Adipocyte (in vitro differentiated cells): ENCODE measurements around the gene OASL.
A peak's percentile ranks its signal among the peaks of the same experiment; 100 is the strongest.
"Not testable (repeated sequence)": the region's sequence is repeated elsewhere in the genome, so short reads cannot be mapped to it uniquely, and the experiment has no call there.

ENCODE experiments used
- DNase-seq: peaks from one replicate; pipeline ENCODE4 v3.0.0-alpha.2; 2015; ENCODE audit warnings: low read depth
- H3K27me3 ChIP-seq: replicated peaks from 2 replicates; pipeline ENCODE4 v1.7.0; 2013; ENCODE audit warnings: mild to moderate bottlenecking, low read length, moderate library complexity; ENCODE audit not compliant: control insufficient read depth, insufficient read depth
- H3K36me3 ChIP-seq: 2 replicates; pipeline ENCODE4 v1.7.0; 2013; ENCODE audit warnings: low read length, mild to moderate bottlenecking, moderate library complexity; ENCODE audit not compliant: control insufficient read depth, insufficient read depth, severe bottlenecking
- H3K4me1 ChIP-seq: 2 replicates; pipeline ENCODE4 v1.7.0; 2013; ENCODE audit warnings: mild to moderate bottlenecking, low read length, moderate library complexity; ENCODE audit not compliant: control insufficient read depth, insufficient read depth
- H3K4me3 ChIP-seq: 2 replicates; pipeline ENCODE4 v1.7.0; 2013; ENCODE audit warnings: mild to moderate bottlenecking, low read length, moderate library complexity
- H3K9ac ChIP-seq: 2 replicates; pipeline ENCODE4 v1.7.0; 2013; ENCODE audit warnings: mild to moderate bottlenecking, low read length, moderate library complexity
- H3K9me3 ChIP-seq: 2 replicates; pipeline ENCODE4 v1.7.0; 2013; ENCODE audit warnings: mild to moderate bottlenecking, low read length, moderate library complexity; ENCODE audit not compliant: control insufficient read depth

OASL gene

DNA sequence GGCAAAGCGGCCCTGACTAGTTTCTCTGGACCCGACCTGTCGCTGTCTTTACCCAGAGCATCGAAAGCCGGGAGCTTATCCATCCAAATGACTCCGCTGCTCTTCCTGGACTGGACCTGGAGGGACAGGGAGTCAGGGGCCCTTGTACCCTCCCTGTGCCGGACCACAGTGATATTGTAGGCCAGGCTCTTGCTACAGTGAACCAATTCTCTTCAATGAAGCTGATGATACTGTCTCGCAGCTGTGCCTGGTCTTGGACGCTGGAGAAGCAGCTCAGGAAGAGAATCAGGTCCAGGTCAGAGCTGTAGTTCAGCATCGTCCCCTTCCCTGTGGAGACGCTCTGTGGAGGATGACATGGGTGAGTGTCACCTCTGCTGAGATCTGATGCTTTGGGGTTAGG is 14.7 kb upstream of the OASL start:
- Histone ChIP-seq H3K4me3 (no peak overlapping the region), H3K27me3 (peaks cover 8% of the 10 kb centered on the region), H3K9ac (no peak overlapping the region), H3K4me1 (no peaks in the 10 kb centered on the region), H3K36me3 (no peaks in the 10 kb centered on the region), H3K9me3 (no peaks in the 10 kb centered on the region)
- no peak for DNase-seq

- DNase-seq = no peak
- H3K27me3 ChIP-seq = peaks cover 13% of the 10 kb centered on the region
- H3K9me3 ChIP-seq = no peaks in the 10 kb centered on the region
- H3K36me3 ChIP-seq = no peaks in the 10 kb centered on the region
- no peaks in the 10 kb centered on the region for H3K4me1 ChIP-seq
- no peak overlapping the region for H3K4me3 ChIP-seq
- no peak overlapping the region for H3K9ac ChIP-seq
Observed at GRCh38 chr12:121050725-121051124, 11.7 kb upstream of the OASL start.

DNA sequence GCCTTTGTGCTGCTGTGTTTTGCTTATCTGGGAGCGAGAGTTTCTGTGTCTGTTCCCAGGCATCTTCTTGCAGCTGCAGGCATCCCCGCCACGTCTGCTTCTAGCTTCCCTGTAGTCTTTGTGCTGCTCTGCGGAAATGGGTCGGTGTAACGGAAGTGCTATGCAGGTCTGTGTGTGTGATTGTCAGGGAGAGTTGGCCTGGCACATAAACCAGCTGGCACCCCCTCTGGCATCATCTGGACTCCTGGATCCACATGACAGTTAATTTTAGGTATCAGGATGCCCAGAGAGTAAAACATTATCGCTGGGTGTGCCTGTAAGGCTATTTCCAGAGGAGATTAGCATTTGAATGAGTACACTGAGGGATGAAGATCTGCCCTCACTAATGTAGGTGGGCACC is 9.4 kb upstream of the OASL start:
- DNase-seq = no peak
- Histone ChIP-seq H3K4me3 (no peak overlapping the region), H3K27me3 (peaks cover 16% of the 10 kb centered on the region), H3K36me3 (no peaks in the 10 kb centered on the region), H3K4me1 (no peaks in the 10 kb centered on the region), H3K9ac (no peak overlapping the region), H3K9me3 (no peaks in the 10 kb centered on the region)

DNA sequence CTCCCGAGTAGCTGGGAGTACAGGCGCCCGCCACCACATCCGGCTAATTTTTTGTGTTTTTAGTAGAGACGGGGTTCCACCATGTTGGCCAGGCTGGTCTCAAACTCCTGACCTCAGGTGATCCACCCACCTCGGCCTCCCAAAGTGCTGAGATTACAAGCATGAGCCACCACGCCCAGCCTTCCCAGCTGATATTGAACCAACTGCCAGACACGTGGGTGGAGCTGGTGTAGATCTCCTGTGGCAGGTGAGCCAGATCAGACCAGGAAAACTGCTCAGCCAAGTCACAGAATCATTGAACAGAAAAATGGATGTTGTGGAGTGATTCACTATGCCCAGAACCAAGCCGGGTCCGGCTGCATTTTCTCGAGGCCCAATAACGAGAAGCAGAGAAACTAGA is 8.4 kb upstream of the OASL start:
- H3K4me1 ChIP-seq, DNase-seq, H3K36me3 ChIP-seq, H3K9me3 ChIP-seq, H3K4me3 ChIP-seq, H3K9ac ChIP-seq: not testable (repeated sequence)
- H3K27me3 ChIP-seq = peaks cover 16% of the 10 kb centered on the region

DNA sequence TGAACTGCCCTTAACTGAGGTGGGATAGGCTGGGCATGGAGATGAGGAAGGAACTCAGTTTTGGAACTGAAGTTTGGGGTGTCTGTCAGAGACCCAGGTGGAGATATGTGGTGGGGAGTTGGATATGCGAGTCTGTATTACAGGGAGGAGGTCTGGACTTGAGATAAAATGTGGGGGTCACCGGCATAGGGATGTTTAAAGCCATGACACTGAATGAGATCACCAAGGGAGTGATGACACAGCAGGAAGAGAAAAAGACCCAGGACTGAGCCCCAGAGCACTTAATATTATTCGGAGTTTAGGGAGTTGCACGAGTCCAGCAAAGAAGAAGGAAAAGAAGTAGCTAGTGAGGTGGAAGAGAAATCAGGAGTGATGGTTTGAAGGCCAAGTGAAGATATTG is 4.0 kb upstream of the OASL start:
- H3K9me3 ChIP-seq = no peaks in the 10 kb centered on the region
- no peaks in the 10 kb centered on the region for H3K36me3 ChIP-seq
- H3K27me3 ChIP-seq = peaks cover 7% of the 10 kb centered on the region
- no peak for DNase-seq
- H3K9ac ChIP-seq = no peak overlapping the region
- H3K4me1 ChIP-seq = peaks cover 12% of the 10 kb centered on the region
- H3K4me3 ChIP-seq = no peak overlapping the region

DNA sequence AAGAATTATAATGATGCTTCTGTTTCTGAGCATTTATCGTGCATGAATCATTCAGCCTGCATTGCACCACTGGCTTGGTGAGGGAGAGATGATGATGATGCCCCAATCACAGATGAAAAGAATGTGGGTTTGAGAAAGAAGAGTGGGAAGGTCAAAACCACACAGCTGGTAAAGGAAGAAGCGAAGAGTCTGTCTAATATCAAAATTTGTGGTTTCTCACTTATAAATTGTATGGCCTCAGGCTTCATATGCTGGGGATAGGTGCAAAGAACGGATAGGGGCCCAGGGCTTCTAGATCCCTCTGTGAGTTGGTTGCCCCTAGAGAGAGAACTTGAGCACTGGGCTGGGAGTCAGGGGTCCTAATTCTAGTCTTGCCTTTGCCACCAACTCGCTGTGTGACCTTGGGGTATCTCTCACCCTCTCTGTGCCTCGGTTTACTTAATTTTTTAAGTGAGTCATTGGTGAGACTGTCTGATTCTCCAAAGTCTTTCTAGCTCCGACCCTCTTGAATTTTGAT is 2.2 kb downstream of the OASL start:
- DNase-seq = peak; percentile 66

GRCh38 chr12:121034616-121035305 is 4.3 kb downstream of the OASL start:
- Histone ChIP-seq H3K4me1 (peaks cover 39% of the 10 kb centered on the region), H3K27me3 (no peaks in the 10 kb centered on the region), H3K9me3 (no peaks in the 10 kb centered on the region), H3K9ac (no peak overlapping the region), H3K36me3 (no peaks in the 10 kb centered on the region), H3K4me3 (no peak overlapping the region)
- DNase-seq = no peak

More for the DNA sequence above, 2.2 kb downstream of the OASL start:
- Histone ChIP-seq H3K4me3 (peak overlapping the region; percentile 24), H3K36me3 (no peaks in the 10 kb centered on the region), H3K9me3 (no peaks in the 10 kb centered on the region), H3K27me3 (no peaks in the 10 kb centered on the region), H3K4me1 (peaks cover 39% of the 10 kb centered on the region), H3K9ac (no peak overlapping the region)

GRCh38 chr12:121033625-121034349 is 5.3 kb downstream of the OASL start:
- no peaks in the 10 kb centered on the region for H3K9me3 ChIP-seq
- no peak overlapping the region for H3K9ac ChIP-seq
- no peaks in the 10 kb centered on the region for H3K27me3 ChIP-seq
- peak; percentile 21 for DNase-seq
- H3K4me3 ChIP-seq = no peak overlapping the region
- H3K4me1 ChIP-seq = peaks cover 34% of the 10 kb centered on the region
- no peaks in the 10 kb centered on the region for H3K36me3 ChIP-seq

DNA sequence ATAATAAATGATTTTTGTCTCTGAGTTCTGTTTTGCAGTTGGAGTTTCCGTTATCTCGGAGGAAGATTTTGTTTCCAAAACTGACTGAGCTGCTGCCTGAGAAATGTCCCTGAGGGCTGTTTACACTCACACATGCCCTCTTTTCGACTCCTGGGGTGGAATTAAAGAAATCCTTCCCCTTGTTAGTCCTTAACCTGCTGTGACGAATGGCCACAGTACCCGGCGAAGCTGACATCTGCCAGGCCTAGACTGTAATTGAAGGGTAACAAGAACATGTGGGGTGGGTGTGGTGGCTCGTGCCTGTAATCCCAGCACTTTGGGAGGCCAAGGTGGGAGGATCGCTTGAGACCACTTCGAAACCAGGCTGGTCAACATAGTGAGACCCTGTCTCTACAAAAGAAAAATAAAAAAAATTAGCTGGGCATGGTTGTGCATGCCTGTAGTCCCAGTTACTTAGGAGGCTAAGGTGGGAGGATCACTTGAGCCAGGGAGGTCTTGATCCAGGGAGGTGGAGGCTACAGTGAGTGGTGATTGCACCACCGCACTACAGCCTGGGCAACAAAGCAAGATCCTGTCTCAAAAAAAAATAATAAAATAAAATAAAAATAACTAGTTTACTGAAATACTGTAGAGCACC is 8.4 kb downstream of the OASL start:
- Histone ChIP-seq H3K4me3 (no peak overlapping the region), H3K36me3 (peaks cover 13% of the 10 kb centered on the region), H3K9ac (no peak overlapping the region), H3K9me3 (no peaks in the 10 kb centered on the region), H3K27me3 (no peaks in the 10 kb centered on the region), H3K4me1 (peaks cover 14% of the 10 kb centered on the region)
- DNase-seq = no peak

GRCh38 chr12:121026274-121027045 is 12.6 kb downstream of the OASL start:
- Histone ChIP-seq H3K9me3 (no peaks in the 10 kb centered on the region), H3K36me3 (peaks cover 19% of the 10 kb centered on the region), H3K9ac (no peak overlapping the region), H3K4me3 (no peak overlapping the region), H3K27me3 (no peaks in the 10 kb centered on the region), H3K4me1 (no peaks in the 10 kb centered on the region)
- no peak for DNase-seq
